Measurements from ENCODE around the gene GPC1.

GPC1 gene

GRCh38 chr2:240463866-240464481, 28.5 kb downstream of the GPC1 start:
- TF ChIP-seq TAF1 (IDR thresholded peaks at IDR 0.05; ENCODE audit: borderline replicate concordance, insufficient read depth, low read length) (no peak), FOXP2 (optimal IDR thresholded peaks at IDR 0.05; ENCODE audit: borderline replicate concordance, extremely low read depth, extremely low read length, insufficient read depth) (no peak), SIN3A (IDR thresholded peaks at IDR 0.05; ENCODE audit: borderline replicate concordance, insufficient read depth, low read length) (no peak), POLR2AphosphoS5 (IDR thresholded peaks at IDR 0.05; ENCODE audit: low read depth, low read length) (no peak)
- TF ChIP-seq, protein P1, sequence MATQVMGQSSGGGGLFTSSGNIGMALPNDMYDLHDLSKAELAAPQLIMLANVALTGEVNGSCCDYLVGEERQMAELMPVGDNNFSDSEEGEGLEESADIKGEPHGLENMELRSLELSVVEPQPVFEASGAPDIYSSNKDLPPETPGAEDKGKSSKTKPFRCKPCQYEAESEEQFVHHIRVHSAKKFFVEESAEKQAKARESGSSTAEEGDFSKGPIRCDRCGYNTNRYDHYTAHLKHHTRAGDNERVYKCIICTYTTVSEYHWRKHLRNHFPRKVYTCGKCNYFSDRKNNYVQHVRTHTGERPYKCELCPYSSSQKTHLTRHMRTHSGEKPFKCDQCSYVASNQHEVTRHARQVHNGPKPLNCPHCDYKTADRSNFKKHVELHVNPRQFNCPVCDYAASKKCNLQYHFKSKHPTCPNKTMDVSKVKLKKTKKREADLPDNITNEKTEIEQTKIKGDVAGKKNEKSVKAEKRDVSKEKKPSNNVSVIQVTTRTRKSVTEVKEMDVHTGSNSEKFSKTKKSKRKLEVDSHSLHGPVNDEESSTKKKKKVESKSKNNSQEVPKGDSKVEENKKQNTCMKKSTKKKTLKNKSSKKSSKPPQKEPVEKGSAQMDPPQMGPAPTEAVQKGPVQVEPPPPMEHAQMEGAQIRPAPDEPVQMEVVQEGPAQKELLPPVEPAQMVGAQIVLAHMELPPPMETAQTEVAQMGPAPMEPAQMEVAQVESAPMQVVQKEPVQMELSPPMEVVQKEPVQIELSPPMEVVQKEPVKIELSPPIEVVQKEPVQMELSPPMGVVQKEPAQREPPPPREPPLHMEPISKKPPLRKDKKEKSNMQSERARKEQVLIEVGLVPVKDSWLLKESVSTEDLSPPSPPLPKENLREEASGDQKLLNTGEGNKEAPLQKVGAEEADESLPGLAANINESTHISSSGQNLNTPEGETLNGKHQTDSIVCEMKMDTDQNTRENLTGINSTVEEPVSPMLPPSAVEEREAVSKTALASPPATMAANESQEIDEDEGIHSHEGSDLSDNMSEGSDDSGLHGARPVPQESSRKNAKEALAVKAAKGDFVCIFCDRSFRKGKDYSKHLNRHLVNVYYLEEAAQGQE (IDR thresholded peaks at IDR 0.05; ENCODE audit: insufficient read depth in 1 of 2, low read depth in 2 of 2, low read length in 2 of 2), result no peak

DNA sequence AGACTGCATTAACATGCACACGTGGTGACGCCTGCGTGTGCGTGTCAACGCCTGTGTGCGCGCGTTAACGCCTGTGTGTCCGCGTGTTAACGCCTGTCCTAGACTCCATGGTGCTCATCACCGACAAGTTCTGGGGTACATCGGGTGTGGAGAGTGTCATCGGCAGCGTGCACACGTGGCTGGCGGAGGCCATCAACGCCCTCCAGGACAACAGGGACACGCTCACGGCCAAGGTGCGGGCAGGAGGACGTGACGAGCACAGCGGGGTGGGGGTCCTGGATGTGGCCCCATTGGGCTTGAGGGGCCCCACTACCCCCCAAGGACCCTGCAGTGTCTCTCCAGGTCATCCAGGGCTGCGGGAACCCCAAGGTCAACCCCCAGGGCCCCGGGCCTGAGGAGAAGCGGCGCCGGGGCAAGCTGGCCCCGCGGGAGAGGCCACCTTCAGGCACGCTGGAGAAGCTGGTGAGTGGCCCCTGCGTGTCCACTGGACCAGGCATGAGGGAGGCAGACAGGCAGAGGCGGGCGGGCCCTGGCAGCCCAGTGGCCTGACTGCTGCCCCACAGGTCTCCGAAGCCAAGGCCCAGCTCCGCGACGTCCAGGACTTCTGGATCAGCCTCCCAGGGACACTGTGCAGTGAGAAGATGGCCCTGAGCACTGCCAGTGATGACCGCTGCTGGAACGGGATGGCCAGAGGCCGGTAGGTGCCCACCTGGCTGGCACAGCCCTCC, 29.2 kb downstream of the GPC1 start:
- no peak for TF ChIP-seq SIN3A (IDR thresholded peaks at IDR 0.05; ENCODE audit: borderline replicate concordance, insufficient read depth, low read length)
- no peak for TF ChIP-seq POLR2AphosphoS5 (IDR thresholded peaks at IDR 0.05; ENCODE audit: low read depth, low read length)
- TF ChIP-seq, protein P1 (IDR thresholded peaks at IDR 0.05; ENCODE audit: insufficient read depth in 1 of 2, low read depth in 2 of 2, low read length in 2 of 2), result no peak
- no peak for TF ChIP-seq FOXP2 (optimal IDR thresholded peaks at IDR 0.05; ENCODE audit: borderline replicate concordance, extremely low read depth, extremely low read length, insufficient read depth)
- TF ChIP-seq TAF1 (IDR thresholded peaks at IDR 0.05; ENCODE audit: borderline replicate concordance, insufficient read depth, low read length), result no peak

DNA sequence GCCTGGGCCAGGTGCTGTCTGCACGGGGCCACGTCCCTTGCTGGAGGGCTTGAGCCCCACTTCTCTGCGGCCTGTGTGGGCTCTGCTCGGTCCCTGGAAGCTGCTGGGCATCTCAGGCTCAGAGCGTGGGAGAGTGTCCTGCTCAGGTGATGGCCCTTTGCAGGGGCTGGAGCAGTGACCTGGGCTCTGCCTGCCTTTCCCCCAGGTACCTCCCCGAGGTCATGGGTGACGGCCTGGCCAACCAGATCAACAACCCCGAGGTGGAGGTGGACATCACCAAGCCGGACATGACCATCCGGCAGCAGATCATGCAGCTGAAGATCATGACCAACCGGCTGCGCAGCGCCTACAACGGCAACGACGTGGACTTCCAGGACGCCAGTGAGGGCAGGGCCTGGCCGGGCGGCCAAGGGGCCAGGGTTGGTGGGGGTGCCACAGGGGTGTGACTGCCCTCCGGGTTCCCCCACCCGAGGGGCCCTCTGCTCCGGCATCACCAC, 29.9 kb downstream of the GPC1 start:
- TF ChIP-seq FOXP2 (optimal IDR thresholded peaks at IDR 0.05; ENCODE audit: borderline replicate concordance, extremely low read depth, extremely low read length, insufficient read depth) (no peak), TAF1 (IDR thresholded peaks at IDR 0.05; ENCODE audit: borderline replicate concordance, insufficient read depth, low read length) (no peak), SIN3A (IDR thresholded peaks at IDR 0.05; ENCODE audit: borderline replicate concordance, insufficient read depth, low read length) (no peak), POLR2AphosphoS5 (IDR thresholded peaks at IDR 0.05; ENCODE audit: low read depth, low read length) (no peak)
- TF ChIP-seq, protein P1 (IDR thresholded peaks at IDR 0.05; ENCODE audit: insufficient read depth in 1 of 2, low read depth in 2 of 2, low read length in 2 of 2), result no peak

DNA sequence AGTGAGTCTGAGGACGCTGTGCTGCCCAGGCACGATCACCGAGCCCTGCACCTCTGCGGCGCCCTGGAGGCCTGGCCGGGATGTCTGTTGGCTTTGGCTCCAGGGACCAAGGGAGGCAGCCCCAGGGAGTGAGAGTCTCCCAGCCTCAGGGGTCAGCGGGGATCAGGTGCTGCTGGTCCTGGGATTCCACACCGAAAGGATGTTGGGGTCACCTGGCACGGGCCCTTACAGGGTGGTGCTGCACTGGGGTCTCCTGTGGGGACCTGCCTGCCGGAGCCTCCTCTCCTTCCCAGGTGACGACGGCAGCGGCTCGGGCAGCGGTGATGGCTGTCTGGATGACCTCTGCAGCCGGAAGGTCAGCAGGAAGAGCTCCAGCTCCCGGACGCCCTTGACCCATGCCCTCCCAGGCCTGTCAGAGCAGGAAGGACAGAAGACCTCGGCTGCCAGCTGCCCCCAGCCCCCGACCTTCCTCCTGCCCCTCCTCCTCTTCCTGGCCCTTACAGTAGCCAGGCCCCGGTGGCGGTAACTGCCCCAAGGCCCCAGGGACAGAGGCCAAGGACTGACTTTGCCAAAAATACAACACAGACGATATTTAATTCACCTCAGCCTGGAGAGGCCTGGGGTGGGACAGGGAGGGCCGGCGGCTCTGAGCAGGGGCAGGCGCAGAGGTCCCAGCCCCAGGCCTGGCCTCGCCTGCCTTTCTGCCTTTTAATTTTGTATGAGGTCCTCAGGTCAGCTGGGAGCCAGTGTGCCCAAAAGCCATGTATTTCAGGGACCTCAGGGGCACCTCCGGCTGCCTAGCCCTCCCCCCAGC, 30.5 kb downstream of the GPC1 start:
- TF ChIP-seq FOXP2 (optimal IDR thresholded peaks at IDR 0.05; ENCODE audit: borderline replicate concordance, extremely low read depth, extremely low read length, insufficient read depth), result no peak
- TF ChIP-seq, protein P1 (IDR thresholded peaks at IDR 0.05; ENCODE audit: insufficient read depth in 1 of 2, low read depth in 2 of 2, low read length in 2 of 2), result no peak

Measured in PFSK-1 (cell line).